GM21423 (cell line): ENCODE measurements around the gene UGT2B11.
"Not testable (repeated sequence)": the region's sequence is repeated elsewhere in the genome, so short reads cannot be mapped to it uniquely, and the experiment has no call there.

Source experiments
- ATAC-seq: cut with Tn5 transposase; IDR thresholded peaks from one replicate; pipeline ENCODE4 v1.9.1; 2021; ENCODE audit warnings: mild to moderate bottlenecking, moderate library complexity; ENCODE audit not compliant: unreplicated experiment

Gene UGT2B11

DNA sequence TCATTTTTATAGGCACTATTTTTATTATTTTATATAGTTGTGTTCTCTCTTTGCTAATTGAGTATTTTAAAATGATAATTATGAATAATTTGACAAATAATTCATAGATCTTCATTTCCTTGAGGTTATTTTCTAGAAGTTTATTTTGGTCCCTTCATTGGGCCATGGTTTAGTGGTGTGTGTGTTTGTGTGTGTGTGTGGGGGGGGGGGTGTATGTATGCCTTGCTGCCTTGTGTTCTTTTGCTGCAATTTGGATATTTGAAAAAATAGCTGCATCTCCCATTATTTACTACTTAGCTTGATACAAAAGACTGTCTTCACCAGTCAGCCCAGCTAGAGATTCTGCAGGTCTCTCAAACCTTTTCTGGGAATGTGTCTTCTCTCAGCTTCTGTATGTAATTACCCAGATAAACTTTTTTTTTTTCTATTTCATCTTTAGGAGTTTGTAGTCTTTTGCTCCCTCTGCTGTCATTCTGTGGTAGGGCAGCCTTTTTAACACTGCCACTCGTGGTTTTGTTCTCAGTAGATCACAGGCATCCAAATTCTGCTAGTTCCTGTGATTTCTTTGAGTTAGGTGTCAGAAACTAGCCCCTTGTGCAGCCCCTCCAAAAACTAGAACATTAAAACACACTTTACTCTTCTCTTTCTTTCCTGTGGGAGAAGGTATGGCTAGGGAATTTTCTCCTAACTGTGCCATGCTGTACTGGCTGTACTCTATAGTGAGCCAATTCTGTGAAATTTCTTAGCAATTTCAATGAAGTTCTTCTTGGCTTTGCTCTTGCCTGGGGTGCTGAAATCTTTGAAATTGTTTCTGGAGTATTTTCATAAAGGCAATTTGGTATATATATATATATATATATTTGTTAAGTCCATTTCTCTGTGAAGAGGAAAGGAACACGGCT is 44.1 kb downstream of the UGT2B11 start:
- not testable (repeated sequence) for ATAC-seq

DNA sequence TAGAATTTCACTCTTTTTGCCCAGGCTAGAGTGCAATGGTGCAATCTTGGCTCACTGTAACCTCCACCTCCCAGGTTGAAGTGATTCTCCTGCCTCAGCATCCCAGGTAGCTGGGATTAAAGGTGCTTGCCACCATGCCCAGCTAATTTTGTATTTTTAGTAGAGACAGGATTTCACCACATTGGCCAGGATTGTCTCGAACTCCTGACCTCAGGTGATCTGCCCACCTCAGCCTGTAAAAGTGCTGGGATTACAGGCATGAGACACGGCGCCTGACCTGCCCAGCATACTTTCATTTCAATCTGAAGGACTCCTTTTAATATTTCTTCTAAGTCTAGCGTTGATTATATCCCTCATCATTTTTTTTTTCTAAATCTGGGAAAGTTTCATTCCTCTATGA is 45.4 kb downstream of the UGT2B11 start:
- not testable (repeated sequence) for ATAC-seq

DNA sequence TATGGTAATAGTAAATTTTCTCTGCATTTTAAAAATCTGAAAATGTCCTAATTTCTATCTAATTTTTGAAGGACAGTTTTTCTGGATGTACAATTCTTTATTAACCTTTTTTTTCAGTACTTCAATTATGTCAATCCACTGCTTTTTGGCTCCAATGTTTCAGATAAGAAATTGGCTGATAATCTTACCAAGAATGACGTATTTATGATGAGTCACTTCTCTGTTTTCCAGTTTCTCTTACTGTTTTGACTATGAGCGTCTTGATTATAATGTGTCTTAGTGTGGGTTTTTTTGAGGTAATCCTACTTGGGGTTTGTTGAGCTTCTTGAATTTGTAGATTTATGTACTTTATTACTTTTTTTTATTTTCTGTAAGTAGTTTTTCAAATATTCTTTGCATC is 47.2 kb downstream of the UGT2B11 start:
- no peak for ATAC-seq

GRCh38 chr4:69166376-69166775 is 48.2 kb downstream of the UGT2B11 start:
- not testable (repeated sequence) for ATAC-seq

DNA sequence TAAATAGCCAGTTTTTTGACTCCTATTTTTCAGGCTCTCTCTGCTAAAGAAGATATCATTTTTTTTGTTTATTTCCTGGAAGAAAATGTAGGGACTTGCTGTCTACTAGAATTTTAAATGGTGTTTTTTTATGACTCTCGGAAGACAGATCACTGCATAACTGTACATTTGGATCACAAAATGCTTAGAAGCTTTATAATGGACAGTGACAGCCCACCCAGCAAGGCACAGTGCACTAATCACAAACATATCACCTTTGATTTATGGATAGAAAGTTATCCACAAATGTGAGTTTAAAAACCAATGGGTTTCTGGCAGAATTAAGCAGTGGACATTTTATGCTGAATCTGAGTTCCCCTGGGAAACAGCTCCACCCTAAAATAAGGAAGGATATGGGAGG is 48.8 kb downstream of the UGT2B11 start:
- ATAC-seq: not testable (repeated sequence)

DNA sequence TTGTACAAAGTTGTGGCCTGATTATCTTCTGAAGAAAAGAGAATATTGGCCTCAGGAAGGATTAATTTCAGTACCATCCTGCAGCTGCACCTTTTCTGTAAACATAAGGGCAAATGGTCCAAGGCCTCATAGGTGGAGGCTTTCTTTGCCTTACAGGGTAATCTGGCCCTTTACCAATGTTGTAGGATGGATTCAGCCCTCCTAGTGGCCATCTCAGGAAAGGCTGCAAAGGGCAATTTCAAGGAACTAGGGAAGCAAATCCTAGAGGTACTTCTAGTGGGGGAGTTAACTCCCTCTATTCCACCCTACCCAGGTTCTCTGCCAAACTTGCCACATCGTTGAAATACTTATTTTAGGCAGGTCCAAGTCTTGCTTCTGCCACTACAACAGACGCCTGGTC is 57.6 kb downstream of the UGT2B11 start:
- no peak for ATAC-seq

DNA sequence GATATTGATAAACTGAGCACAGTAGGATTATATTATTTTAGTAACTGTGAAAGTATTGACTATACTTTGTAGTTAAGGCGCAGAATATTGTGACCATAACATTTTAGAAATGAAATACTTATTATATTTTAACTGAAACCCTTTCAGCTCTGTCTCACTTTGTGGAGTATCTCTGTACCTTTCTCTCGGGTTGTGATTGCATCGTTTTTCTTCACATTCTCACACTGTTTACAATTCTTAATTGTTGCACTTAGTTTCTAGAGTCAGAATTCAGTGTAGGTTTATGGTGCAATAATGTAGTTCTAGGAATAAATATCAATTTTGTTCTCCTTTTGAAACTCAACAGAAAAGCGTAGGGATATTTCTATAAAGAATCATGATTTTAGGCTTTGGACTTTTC is 60.5 kb downstream of the UGT2B11 start:
- no peak for ATAC-seq
